HG03571 (cell line): ENCODE data around the gene NUP210.
"Not testable (repeated sequence)": the region's sequence is repeated elsewhere in the genome, so short reads cannot be mapped to it uniquely, and the experiment has no call there.

Experiments
- ATAC-seq: cut with Tn5 transposase; IDR thresholded peaks from one replicate; pipeline ENCODE4 v1.9.1; 2021; ENCODE audit not compliant: unreplicated experiment

NUP210 gene

DNA sequence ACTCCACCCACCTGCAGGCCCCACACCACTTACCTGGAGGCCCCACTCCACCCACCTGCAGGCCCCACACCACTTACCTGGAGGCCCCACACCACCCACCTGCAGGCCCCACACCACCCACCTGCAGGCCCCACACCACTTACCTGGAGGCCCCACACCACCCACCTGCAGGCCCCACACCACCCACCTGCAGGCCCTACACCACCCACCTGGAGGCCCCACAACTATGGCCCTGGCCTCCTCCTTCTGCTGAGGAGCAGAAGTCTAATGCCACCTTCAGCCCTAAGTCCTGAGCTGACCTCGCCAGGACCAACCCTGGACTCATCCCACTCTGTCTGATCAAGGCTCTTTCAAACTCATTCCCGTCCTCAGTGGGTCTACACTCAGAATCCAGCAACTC lies 42.4 kb downstream of the NUP210 start:
- ATAC-seq = not testable (repeated sequence)

DNA sequence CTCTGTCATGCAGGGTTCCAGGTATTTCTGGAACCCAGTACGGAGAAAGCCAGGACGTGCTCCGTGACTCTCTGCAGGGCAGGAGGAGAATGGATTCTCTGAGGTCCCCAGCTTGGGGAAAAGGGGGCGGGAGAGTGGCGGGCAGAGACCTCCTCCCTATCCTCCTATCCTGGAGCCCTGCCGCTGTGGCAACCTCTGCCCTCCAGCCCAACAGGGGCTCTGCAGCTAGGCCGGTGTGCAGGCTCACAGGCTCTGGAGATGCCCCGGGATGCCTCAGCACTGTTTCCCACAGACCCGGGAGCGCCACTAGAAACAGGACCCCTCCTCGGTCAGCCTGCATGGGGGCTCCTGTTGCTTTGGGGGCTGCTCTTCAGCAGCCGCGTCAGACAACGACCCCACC lies 43.1 kb downstream of the NUP210 start:
- no peak for ATAC-seq

DNA sequence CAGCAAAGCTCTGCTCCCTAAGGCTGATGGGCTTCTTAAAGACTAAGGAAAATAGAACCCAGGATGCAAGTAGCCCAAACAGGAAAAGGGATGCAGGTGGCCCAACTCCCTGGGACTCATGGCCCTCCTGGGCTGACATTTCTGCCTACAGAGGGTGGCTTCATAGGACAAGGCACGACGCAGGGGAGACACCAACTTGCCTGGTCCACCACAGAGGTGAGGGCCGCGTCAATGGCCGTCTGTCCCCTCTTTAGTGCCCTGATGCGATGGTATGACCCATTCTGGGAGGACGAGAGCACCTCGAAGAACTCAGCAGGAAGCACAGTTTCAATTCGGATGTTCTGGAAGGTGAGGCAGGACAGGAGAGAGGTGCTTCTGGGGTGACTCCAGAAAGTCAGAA lies 44.0 kb downstream of the NUP210 start:
- ATAC-seq = no peak

GRCh38 chr3:13375464-13375863 lies 44.7 kb downstream of the NUP210 start:
- no peak for ATAC-seq

- ATAC-seq = no peak
Measured at GRCh38 chr3:13373975-13374586, 46.0 kb downstream of the NUP210 start.

- no peak for ATAC-seq
Measured at GRCh38 chr3:13372656-13373055, 47.5 kb downstream of the NUP210 start.

- ATAC-seq = no peak
Measured at GRCh38 chr3:13372126-13372525, 48.0 kb downstream of the NUP210 start.

- no peak for ATAC-seq
Measured at GRCh38 chr3:13371100-13372075, 48.7 kb downstream of the NUP210 start.

- no peak for ATAC-seq
Measured at GRCh38 chr3:13370609-13371008, 49.5 kb downstream of the NUP210 start.

DNA sequence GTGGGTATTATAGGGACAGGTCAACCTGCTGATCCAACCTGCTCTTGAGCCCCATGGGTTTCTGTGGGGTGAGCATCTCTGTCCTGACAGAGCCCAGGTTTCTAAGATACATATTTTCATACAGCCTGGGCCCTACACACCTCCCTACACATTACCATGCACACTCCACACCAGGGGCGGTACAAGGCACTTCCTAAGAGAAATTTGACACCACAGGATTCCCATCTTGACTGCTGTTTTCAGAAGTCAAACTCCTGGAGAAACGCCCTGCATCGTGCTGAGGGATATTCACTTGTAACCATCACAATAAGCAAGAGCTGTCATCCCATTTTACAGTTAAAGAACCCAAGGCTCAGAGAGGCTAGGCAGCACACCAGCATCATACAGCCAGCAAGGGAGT lies 50.1 kb downstream of the NUP210 start:
- no peak for ATAC-seq

DNA sequence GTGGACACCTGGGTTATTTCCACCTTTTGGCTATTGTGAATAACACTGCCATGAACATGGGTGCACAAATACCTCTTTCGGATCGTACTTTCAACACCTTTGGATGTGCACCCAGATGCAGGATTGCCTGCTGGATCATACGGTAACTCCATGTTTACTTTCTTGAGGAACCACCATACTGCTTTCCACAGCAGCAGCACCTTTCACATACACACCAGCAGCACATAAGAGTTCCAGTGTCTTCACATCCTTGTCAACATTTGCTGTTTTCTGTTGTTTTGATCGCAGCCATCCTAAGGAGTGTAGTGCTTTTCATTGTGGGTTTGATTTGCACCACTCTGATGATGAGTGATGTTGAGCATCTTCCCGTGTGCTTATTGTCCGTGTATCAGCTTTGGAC lies 51.3 kb downstream of the NUP210 start:
- ATAC-seq = no peak

DNA sequence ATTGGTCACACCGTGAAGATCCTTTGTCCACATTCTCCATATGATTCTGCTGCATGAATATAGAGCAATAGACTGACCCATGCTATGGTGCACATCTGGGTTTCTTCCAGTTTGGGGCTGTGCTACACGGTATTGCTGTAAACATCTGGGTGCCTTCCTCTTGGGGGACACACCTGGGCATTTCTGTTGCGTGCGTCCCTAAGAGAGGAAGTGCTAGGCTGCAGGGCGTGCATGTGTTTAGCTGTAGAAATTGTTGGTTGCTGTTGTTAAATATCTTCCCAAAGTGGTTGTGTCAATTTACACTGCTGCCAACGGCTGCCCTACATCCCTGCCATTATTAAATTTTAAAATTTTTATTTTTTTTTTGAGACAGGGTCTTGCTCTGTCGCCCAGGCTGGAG lies 52.4 kb downstream of the NUP210 start:
- ATAC-seq = no peak

GRCh38 chr3:13365390-13366379 lies 54.4 kb downstream of the NUP210 start:
- no peak for ATAC-seq

GRCh38 chr3:13364602-13365271 lies 55.4 kb downstream of the NUP210 start:
- ATAC-seq = no peak

GRCh38 chr3:13362551-13362950 lies 57.6 kb downstream of the NUP210 start:
- no peak for ATAC-seq

GRCh38 chr3:13359916-13360315 lies 60.2 kb downstream of the NUP210 start:
- ATAC-seq = no peak

GRCh38 chr3:13358643-13359042 lies 61.5 kb downstream of the NUP210 start:
- no peak for ATAC-seq

DNA sequence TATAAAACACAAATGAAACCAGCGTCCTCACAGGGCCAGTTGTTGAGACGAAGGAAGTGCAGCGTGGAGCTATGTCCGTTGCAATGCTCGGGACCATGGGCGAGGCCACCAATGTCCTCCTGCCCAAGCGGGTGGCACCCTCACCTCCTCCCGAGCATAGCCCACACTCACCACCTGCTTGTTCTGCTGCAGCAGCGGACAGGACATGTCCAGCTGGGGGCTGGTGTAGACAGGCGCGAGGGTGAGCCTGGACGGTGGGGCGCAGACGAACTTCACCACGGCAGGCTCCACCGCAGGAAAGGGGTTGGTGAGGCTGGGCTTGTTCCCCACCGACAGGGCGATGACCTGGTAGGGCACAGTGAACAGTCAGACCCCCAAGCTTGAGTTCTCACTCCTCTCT lies 62.1 kb downstream of the NUP210 start:
- ATAC-seq = no peak

DNA sequence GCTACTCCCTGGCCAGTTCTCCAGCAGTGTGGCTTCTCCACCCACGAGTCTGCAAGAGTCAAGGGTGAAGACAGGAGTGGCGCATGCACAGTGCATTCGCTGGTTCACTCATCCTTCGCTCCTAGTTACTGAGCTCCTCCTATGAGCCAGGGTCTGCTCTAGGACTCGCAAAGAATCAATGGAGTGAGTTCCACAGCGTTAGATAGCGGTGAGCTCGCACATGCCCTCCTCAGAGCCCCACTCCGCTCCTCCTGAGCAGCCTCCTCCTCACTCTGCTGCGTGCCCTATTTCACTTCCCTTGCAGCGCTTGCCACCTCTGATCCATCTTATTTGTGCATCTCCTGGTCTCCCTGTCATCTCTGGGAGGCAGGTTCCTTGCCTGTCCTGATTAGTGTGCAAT lies 63.0 kb downstream of the NUP210 start:
- no peak for ATAC-seq

DNA sequence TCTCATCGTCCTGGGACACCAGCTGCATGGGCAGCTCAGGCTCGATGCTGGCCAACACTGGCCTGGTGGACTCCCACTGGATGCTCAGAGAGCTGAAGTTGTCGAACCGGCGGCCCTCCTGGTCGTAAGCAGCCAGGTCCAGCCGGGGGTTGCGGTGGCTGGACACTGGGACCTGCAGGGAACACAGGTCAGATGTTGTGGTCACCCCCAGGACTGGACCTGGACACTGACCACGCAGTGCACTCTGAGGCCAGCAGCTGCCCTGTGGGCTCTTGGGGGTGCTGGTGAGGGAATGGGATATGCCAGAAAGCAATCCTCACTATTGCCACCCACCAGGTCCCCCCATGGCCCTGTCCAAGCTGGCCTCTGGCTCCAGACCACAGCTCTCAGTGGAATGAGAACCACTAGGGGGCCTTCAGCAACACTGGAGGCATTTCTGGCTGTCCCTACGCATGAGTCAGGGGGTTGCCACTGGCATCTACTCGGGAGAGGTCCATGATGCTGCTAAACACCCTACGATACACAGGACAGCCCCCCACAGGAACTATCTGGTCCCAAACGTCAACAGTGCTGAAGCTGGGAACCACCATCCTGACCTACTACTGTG lies 66.1 kb downstream of the NUP210 start:
- ATAC-seq = no peak
